NCI-H2196 treated with DMSO at 0.1 percent for 48 hours (cell line): ENCODE measurements around the gene GP1BB.

ENCODE experiments used
- DNase-seq: peaks from one replicate; lab custom pipeline; 2025; ENCODE audit not compliant: unreplicated experiment; lab: John Stamatoyannopoulos, UW

GP1BB gene

DNA sequence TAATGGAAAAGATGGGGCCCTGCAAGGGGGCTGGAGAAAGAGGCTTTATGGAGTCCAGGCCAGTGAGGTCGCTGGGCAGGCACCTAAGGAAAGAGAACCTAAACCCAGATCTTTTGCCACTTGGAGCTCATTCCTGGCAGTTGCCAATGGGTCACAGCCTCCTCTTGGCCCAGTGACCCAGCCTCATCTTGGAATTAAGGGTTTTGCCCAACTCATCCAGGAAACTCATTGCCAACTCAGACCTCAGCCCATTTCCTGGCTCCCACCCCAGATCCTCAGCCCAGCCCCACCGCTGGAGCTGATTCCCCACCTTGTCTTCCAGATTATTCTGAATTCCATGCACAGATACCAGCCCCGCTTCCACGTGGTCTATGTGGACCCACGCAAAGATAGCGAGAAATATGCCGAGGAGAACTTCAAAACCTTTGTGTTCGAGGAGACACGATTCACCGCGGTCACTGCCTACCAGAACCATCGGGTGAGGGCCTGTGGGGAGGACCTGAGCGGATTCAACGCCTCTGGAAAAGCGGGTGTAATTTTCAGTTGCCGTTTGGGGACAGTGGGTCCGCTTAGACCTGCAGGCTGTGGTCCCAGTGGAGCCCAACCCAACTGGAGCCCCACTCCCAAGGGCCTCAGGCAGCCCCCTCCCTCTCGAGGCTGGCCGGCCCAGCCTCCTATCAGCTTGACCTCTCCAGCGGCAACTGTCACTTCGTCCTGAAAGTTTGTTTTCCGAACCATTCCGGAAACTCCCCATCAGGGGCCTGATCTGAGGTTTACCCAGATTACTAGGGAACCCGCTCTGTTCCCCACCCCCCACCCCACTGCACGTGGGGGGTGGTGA is 41.5 kb downstream of the GP1BB start:
- DNase-seq, result no peak

DNA sequence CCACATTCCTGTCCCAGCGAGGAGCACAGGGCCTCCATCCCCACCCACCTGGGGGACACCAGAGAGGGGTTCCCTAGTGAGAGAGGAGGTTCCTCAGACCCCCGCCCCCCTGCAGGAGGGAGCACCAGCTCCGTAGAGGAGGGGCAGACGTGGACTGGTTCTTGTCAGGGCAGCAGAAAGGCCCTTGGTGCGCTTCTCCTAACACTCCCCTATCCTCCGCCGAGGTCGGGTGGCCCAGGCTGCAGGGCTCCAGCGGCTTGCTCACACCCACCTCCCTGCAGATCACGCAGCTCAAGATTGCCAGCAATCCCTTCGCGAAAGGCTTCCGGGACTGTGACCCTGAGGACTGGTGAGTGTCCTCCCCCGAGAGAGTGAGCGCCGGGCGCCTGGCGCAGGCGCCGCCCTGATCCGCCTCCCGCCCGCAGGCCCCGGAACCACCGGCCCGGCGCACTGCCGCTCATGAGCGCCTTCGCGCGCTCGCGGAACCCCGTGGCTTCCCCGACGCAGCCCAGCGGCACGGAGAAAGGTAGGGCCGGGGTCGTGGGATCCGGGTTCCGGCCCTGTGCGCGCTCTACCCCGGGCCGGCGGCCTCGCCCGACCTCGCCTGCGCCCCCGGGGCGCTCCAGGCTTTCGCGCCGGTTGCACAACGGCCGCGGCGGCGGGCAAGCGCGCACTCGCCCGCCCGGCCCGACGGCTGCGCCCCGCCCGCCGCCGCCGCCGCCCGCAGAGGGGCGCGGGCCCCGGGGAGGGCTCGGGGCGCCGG is 42.3 kb downstream of the GP1BB start:
- no peak for DNase-seq

DNA sequence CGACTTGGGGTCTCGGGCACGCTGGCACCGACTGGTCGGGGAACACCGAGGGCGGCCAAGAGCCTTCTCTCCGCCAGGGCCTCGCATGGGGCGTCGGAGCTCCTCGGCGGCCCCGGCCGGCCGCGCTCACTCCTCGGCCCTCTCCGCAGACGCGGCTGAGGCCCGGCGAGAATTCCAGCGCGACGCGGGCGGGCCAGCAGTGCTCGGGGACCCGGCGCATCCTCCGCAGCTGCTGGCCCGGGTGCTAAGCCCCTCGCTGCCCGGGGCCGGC is 42.8 kb downstream of the GP1BB start:
- DNase-seq, result no peak

DNA sequence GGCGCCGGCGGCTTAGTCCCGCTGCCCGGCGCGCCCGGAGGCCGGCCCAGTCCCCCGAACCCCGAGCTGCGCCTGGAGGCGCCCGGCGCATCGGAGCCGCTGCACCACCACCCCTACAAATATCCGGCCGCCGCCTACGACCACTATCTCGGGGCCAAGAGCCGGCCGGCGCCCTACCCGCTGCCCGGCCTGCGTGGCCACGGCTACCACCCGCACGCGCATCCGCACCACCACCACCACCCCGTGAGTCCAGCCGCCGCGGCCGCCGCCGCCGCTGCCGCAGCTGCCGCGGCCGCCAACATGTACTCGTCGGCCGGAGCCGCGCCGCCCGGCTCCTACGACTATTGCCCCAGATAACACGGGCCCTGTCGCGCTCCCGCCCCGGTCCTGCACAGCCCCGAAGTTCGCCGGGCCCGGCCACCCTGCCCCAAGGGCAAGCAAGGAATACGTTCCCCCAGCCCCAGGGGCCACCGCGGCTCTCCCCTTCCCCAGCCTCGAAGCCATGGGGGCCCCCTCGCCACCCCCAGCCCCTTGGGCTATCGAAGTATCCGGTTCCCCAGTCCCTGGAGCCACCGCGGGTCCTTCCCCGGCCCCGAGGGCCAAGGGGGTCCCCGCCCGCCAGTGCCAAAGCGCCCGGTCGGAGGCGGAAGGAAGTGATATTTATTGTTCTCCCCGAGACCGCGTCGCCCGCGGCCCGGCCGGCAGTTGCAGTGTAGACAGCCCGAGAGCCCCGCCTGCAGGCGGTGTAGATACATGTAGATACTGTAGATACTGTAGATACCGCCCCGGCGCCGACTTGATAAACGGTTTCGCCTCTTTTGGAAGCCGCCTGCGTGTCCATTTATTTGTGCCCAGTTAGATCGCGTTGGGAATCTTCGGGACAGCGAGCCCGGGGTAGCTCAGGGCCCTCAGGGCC is 43.4 kb downstream of the GP1BB start:
- no peak for DNase-seq

DNA sequence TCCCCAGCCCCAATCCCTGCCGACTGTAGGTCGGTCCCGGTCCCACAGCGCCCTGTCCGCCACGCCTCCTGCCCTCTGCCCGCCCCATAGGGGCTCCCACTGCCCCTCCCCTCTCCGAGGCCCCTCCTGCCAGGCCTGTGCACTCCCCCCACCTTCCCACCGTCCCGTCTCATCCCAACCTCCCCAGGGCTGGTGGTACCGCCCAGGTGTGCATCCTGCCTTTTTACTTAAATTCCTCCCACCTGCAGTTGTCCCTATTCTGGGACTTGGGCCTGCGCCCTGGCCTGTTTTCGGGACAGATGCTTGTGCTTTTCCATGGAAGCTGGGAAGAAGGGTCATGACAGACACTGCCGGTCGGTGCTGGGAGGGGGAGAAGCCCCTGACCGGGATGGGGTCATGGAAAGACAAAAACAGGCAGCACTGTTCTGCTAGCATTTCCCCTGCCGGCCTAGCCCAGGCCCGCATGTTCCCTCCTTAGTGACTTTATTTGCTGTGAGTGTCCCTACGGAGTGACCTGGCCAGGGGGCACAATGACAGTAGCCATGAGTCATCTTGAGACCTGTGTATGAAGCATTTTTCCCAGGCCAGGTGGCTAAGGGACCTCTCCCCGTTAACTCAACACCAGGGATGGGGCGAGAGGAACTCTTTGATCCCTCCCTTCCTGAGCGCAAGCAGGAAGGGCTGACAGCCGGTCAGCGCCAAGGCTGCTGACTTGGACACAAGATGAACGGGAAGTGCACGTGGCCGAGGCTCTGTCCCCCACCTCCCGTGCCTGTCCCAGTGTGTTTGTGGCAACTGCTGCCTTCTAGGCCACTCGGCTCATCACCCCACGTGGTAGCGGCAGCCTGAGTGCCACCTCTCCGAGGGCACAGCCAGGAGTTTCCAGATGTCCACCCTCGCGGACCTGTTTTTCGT is 44.3 kb downstream of the GP1BB start:
- no peak for DNase-seq

DNA sequence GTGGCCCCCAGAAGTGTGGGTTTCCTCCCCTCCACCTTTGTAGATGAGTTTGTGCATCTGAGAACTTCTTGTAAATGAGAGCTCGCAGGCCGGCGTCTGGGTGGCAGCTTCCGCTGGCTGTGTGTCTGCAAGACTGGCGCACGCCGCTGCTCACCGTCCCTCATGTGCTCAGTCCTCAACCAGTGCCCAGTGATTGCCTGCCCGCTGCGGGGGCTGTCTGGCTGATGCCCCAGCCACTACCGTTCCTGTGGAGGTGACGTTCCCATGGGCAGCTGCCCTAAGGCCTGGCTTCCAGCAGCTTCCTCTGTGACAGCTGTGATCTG is 46.0 kb downstream of the GP1BB start:
- DNase-seq, result no peak

DNA sequence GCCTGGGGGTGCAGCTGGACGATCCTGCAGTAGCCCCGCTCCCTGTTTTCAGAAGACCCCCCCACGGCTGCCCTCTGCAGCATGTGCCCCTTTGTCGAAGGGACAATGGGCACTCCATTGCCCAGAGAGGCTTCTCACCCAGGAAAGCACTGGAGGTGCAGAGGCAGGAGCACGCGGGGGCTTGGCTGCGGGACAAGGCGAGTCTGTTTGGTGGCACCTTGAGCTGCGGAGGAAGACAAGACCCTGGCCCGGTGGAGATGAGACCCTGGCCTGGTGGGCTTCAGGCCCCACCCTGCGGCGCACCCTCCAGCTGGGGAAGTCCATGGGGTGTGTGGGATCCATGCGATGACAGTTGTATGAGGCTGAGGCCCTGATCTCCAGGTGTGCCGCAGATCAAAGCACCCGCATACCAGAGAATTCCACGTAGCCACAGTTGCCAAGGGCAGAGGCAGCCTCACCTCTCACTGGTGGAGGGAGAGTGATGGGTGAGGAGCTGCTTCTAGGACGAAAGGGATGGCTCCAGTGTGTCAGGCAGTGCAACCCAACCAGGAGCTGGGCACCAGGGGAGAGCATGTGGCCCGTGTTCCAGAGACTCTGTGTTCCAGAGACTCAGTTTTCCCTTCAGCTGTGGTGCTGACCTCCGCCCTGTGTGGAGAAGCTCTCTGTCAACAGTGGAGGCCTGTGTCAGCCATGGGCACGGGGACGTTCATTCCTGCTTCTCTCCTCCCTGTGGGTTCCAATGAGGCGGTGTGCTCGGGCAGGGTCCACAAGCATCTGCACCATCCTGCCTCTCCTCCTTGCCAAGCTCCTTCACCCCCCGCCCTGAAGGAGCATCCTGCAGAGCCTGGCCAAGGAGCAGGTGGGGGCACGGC is 47.2 kb downstream of the GP1BB start:
- DNase-seq, result no peak

DNA sequence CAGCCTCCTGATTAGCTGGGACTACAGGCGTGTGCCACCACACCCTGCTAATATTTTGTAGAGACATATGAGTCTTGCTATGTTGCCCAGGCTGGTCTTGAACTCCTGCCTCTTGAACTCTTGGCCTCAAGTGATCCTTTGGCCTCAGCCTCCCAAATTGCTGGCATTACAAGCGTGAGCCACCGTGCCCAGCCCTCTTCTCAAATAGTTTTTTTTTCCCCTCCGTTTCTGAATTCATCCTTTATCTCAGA is 49.0 kb downstream of the GP1BB start:
- no peak for DNase-seq

DNA sequence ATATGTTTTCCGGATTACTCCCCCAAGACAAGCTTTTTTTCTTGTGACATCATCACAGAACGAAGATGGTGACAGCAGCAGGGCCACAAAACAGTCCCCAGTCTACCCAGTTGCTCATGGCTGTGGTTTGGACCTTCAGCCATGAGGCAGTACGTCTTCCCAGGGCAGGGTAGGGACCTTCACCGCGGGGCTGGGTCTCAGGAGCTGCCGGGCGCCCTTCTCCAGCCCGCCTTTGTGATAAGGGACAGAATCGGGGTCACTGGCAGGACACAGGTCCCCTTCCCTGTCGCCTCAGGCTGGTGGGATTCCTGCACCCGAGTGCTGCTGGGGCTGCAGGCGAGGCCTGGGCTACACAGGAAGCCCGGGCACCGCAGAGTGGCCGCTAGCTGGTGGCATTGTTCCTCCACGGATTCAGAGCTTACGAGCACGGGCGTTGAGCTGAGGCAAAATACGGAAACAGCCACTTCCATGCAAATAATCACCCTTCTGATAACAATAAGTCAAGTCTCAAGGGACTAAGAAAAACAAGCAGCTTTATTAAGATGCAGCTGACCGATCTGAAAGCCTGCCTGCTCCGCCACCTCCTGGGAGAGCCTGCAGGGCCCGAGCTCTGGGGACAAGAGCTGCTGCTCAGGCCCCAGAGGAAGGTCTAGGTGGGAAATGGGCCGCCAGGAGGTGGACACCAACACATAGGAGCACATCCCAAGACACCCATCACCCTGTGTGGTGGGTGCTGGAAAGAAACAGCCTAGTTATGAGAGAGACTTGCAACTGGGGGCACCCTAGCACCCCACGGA is 49.5 kb downstream of the GP1BB start:
- DNase-seq, result no peak

DNA sequence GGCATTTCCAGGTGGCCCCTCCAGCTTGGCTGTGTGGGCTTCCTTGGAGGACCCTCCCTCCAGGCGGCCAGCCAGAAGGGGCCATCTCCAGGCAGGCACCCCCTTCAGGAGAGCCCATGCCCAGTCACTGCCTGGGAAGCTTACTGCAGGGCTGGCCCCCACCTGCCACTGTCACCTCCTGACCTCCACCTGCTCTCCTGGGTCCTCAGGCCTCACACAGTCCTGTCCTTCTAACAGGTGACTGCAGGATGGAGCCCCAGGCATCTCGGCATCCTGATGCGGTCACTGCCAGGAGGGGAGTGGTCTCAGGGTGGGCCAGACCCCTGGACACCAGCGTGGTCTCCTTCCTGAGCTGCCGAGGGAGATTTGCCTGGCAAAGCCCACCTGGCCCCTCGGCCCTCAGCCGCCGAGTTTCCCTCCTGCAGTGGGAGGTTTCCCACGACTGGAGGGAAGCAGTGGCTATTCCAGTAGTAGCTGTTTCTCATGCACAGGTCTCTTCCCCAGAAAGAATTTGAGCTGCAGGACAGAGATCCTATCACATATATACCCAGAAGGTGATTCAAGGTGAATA is 50.2 kb downstream of the GP1BB start:
- no peak for DNase-seq
